ENCODE measurements around the gene ANKHD1. TPM values are rescaled to one million over a fixed set of nuclear protein-coding genes. Genes with fewer than 3 reads are reported as not detected.

The ANKHD1 gene
- polyA plus RNA-seq, 4 donors, result 101 to 115 (median 108) TPM

DNA sequence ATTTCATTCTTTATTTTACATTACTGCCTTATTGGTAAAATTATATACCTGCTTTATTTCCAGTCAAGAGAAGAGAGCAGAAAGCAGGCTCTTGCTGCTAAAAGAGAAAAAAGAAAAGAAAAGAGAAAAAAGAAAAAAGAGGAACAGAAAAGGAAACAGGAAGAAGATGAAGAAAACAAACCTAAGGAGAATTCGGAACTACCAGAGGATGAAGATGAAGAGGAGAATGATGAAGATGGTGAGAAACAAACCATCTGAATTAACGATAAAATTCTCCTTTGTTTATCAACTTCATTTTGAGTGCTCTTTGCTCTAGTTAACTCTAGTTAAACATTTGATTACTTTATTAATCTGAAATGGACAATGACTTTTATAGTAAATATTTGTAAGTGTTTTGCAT, 122.4 kb downstream of the ANKHD1 start:
- no peak for DNase-seq (ENCODE audit: low read depth in 4 of 4, low spot score in 3 of 4)

DNA sequence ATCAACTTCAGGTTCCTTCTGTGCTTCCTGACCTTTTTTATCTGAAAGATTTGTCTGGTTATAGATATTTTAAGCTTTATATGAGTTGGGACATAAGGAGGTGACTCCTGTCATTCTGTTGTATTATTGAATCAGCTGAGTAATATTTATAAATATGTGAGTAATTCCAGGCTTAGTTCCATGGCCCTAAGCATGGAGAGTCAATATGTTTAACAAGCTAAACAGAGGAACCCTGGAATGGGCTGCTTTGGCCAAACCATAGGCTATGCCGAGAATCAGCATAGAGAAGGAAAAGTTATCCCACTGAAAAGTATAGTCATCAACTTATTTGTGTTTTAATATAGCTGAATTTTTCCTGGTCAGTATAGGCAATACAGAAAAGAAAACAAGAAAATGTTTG, 138.6 kb downstream of the ANKHD1 start:
- no peak for DNase-seq (ENCODE audit: low read depth in 4 of 4, low spot score in 3 of 4)

DNA sequence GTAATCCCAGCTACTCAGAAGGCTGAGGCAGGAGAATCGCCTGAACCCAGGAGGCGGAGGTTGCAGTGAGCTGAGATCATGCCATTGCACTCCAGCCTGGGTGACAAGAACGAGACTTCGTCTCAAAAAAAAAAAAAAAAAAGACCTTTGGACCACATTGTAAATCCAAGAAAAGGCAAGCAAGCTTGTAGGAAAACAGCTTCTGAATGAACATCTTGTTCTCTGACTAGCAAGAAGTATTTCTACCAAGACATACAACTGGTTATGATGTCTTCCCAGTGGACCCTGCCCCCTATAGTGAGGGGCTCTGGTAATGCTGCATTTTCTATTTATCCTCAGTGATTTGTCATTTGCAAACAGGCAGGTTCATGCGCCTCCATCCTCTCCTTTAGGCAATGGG, 141.3 kb downstream of the ANKHD1 start:
- DNase-seq (ENCODE audit: low read depth in 4 of 4, low spot score in 3 of 4), result no peak

DNA sequence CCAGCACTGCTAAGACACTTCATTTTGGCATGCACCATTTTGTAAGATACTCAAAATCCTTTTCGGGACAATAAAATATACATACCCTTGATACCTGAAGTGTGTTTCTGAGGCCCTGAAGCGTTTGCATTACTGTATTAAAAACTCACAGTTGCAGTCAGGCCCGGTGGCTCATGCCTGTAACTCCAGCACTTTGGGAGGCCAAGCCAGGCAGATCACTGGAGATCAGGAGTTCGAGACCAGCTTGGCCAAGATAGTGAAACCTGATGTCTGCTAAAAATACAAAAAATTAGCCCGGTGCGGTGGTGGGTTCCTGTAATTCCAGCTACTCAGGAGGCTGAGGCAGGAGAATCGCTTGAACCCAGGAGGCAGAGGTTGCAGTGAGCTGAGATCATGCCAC, 143.4 kb downstream of the ANKHD1 start:
- no peak for DNase-seq (ENCODE audit: low read depth in 4 of 4, low spot score in 3 of 4)

DNA sequence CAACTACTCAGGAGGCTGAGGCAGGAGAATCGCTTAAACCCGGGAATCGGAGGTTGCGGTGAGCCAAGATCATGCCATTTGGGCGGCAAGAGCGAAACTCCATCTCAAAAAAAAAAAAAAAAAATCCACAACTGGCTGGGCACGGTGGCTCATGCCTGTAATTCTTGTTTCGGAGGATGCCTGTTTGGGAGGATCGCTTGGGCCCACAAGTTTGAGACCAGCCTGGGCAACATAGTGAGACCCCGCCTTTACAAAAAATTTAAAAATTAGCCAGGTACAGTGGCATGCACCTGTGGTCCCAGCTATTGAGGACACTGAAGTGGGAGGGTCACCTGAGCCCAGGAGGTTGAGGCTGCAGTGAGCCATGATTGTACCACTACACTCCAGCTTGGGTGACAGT, 144.0 kb downstream of the ANKHD1 start:
- DNase-seq (ENCODE audit: low read depth in 4 of 4, low spot score in 3 of 4), result no peak

DNA sequence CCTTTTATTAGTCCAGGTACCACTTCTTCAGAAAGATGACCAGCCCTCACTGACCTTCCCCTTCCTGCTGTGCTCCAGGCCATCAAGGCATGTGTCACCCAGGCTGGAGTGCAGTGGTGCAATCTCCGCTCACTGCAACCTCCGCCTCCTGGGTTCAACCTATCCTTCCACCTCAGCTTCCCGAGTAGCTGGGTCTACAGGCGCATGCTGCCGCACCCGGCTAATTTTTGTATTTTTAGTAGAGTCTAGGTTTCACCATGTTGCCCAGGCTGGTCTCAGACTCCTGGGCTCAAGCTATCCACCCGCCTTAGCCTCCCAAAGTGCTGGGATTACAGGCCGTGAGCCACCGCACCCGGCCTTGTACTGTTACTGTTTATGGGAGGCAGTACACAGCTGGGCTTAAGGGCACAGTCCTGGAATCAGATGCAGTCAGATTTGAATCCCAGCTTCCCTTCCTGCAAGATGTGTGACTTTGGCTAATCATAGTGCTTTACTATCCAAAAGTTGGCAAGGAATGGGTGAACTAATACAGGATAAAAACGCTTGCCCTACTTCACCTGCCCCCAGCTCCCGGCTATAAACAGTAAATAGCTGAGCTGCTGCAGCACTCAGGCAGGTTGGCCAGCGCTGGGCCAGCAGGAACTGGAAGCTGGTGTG, 145.3 kb downstream of the ANKHD1 start:
- no peak for DNase-seq (ENCODE audit: low read depth in 4 of 4, low spot score in 3 of 4)

DNA sequence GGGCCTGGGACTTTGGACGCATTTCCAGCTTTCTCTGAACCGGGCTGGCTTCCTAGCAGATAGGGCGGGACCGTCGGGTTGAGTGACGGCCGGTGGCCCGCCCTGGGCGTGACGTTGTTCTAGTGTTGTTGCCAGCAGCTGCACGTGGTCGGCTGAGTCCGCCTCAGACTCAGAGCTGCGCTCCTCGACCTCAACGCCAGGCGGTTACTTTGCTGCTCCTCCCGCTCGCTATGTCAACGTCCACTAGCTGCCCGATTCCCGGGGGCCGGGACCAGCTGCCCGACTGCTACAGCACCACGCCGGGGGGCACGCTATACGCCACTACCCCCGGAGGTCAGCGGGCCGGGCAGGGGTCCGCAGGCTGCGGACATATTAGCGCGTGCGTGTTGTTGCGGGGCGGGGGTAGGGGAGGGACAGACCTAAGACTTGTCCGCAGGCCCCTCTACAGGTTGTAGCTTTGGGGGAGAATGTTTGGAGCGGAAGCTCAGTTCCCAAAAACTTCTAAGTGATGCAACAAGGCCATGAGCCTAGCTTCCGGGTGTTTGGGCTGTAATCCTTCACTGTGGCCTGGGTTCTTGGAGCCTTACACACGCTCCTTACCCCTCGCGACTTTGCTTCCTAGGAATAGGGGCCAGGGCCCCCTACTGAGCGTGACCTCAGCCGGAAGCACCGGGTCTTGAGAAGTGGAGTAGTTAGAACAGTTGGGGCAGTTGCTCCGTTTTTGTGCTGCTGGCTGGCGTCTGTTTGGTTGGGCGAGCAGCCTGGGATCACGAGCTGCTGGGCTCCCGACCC, 146.1 kb downstream of the ANKHD1 start, which contains the start of gene EIF4EBP3:
Gene EIF4EBP3, plus strand, starts transcription at position 155 of the 792 bp plus-strand sequence. Its CDS starts 76 bp downstream, at position 231.
- peak; percentile 90 to 93 (median 91) for DNase-seq (ENCODE audit: low read depth in 4 of 4, low spot score in 3 of 4)

DNA sequence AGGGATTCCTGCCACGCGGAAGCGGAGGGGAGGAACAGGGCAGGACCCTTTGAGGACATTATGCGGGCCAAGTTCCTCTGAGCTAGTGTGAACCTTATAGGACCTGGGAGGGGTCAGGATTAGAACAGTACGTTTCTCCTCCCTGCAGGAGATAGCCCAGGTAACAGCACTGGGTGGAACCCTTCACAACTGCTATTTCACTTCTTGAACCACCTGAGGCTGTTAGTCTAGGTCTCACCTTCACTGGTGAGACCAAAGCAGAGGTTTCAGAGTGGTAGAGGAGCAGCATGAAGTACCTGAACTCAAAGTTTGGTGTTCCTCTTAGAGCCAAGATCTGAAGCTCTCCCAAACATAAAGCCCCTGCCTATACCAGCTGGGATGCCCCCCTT, 146.7 kb downstream of the ANKHD1 start:
- DNase-seq (ENCODE audit: low read depth in 4 of 4, low spot score in 3 of 4), result no peak

DNA sequence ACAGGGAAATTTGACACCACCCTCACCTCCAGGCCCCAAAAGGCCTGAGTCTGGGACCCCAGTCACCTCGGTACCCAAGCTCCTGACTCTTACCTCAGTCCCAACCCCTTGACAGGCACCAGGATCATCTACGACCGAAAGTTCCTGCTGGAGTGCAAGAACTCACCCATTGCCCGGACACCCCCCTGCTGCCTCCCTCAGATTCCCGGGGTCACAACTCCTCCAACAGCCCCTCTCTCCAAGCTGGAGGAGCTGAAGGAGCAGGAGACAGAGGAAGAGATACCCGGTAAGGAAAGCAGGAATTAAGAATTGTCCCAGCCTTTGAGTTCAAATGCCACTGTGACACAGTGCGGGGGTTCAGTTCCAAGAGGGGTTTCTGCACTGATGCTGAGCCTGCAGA, 147.2 kb downstream of the ANKHD1 start:
- no peak for DNase-seq (ENCODE audit: low read depth in 4 of 4, low spot score in 3 of 4)

DNA sequence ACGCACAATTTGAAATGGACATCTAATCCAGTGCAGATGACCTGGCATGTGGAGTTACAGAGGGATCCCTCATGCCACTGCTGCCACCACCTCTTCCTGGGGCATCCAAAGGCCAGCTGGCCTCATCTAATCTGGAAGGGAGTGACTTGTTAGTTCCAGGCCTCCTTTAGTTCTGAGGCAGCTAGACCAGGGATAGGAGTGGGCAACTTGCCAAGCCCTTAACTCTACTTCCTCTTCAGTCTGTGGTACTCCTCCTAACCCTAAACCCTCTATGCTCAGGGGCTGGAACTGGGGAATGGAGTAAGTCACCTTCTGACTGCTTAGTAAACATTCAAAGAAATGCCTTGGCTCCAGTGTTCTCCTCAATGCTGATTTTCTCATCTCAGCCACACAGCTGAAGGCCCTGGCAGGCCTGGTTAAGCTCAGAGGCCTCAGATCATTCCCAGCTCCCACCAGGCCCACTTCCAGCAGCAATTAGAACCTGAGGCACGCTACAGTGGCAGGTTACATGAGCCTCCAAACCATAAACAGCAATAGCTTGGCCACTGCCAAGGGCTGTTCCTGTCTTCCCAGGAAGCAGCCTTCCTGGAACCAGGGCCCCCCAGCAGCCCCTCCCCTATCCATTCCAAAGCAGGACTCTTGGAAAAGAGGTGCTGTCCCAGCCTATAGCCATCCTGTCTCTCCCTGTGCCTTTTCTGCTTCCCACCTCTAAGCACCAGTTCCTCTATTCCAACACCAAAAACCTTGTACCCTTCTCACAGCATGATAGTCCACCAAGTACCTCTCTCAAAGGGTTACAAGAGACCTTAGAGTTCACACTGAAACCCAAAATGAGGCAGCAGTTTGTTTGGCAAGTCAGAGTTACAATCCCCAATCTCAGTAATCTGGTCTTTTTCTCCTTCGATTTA, 147.9 kb downstream of the ANKHD1 start:
- no peak for DNase-seq (ENCODE audit: low read depth in 4 of 4, low spot score in 3 of 4)

DNA sequence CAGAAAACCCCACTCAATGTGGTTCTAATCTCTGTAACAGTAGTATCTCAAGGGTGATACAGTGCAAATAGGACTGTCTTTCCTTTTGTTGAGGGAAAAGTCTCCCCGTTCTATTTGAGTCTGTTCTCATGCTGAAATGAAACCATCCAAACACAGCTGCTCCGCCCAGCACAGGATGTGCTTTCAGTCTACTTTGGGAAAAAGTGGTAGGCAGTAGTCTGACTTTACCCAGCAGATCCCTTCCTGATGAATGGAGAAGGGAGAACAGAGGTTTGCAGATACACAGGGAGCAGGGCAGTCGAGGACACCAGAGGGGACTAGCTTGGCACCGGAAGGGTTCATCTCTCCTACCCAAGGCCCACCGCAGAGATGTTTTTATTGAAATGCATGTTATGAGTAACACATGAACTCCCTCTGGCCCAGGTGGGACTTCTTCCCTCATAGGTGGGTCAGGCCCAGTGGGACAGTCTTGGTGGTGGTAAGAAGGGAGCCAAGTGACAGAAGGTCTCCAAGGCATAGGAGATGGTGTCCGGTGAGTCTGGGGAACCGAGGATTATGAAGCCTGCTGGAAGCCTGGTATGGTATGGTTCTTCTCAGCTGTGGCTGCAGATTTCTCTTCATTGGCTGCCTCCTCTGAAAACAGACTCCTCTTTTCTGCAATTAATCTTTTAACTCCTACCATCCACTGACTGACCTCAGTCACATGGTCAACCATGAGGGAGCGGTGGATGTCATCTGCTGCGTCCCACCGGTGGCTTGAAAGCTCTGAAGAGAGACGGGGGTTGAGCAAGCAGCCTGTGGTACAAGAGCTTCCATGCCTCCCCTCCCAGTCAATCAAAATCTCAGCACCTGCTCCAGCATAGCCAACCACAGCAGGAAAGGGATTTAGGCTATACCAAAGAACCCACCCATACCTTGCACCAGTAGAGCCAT, 148.8 kb downstream of the ANKHD1 start:
- no peak for DNase-seq (ENCODE audit: low read depth in 4 of 4, low spot score in 3 of 4)

DNA sequence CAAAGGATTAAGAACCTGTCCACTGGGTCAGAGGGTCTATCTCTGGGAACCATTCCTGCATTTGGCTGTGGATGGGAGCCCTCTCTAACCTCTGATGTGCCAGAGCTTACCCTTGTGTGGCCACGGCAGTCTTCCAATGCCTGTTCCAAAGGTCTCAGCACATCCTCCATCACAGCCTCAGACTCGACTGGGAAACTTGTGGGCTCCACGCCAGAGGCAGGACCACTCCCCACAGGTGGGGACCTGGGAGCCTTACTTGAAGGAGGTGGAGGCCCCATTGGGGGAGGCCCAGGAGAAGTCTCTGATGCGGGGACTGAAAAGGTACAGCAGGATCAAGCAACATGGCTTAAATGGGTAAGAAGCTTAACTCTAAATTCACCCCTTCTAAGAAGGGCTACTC, 150.2 kb downstream of the ANKHD1 start:
- no peak for DNase-seq (ENCODE audit: low read depth in 4 of 4, low spot score in 3 of 4)

DNA sequence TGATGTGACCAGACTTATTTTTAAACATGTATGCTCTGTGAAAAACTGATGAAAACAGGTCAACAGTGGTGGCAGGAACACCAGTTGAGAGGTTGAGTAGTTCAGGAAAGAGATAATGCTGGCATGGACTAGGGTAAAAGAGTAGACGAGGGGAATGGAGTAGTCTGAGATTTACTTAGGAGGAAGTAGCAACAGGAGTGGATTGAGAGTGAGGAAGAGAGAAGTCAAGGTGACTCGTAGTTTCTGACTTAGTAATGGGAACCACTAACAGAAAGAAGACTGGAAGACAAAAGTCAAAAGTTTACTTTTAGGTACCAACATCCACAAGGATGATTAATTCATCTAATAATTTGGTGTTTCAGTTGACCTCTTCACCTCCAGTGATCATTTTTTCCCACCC, 152.0 kb downstream of the ANKHD1 start:
- no peak for DNase-seq (ENCODE audit: low read depth in 4 of 4, low spot score in 3 of 4)

DNA sequence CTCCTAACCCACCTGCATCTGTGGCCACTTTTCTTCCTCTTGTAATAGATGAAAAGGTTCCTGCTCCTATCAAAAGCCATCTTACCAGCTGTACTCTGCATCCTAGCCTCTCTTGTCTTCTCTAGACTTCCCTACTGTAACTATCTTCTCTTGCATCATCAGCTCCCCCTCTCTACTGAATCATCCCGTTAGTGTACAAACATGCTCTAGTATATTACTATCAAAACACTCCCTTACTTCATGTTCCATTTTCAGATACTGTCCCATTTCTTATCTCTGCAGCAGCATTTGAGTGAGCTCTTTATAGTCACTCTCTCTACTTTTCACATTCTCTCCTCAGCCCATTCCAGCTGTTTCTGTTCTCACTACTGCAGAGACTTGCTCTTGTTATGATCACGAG, 152.8 kb downstream of the ANKHD1 start:
- DNase-seq (ENCODE audit: low read depth in 4 of 4, low spot score in 3 of 4), result no peak

DNA sequence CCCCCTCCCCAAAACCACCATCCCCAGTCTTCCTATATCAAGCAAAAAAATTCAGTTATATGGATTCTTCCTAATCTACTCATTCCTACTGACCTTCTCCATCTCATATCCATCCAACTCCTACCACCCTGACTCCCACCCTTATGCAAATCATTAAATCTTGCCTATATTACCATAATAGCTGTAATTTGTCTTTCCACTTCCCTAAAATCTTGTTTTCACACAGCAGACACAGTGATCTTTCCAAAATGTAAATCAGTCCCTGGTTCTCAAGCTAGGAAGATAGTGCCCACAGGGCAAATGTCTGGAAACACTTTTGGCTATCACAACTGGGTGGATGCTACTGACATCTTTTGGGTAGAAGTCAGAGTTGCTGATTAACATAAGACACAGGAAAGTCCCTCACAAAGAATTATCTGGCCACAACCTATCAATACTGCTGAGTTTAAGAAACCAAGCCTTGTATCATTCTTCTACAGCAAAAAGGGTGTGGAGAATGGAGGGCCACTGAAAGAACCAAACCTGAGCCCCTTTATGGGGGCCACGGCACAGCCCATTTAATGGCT, 154.2 kb downstream of the ANKHD1 start:
- no peak for DNase-seq (ENCODE audit: low read depth in 4 of 4, low spot score in 3 of 4)

DNA sequence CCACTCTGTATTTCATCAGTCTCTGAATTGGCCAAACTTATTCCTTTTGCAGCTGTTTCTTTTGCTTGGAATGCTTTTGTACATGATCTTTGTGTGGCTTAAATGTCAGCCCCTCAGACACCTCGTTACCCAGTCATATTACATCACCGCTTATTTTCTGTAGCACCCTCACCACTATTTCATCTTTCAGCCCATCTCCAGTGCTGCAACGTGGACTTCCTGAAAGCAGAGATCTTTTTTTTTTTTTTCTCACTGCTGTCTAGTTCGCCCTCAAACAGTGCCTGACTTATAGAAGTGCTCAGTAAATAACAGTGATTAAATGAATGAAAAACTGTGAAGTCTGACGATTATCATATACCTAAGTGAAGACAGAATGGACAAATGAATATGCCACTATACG, 154.8 kb downstream of the ANKHD1 start:
- no peak for DNase-seq (ENCODE audit: low read depth in 4 of 4, low spot score in 3 of 4)

DNA sequence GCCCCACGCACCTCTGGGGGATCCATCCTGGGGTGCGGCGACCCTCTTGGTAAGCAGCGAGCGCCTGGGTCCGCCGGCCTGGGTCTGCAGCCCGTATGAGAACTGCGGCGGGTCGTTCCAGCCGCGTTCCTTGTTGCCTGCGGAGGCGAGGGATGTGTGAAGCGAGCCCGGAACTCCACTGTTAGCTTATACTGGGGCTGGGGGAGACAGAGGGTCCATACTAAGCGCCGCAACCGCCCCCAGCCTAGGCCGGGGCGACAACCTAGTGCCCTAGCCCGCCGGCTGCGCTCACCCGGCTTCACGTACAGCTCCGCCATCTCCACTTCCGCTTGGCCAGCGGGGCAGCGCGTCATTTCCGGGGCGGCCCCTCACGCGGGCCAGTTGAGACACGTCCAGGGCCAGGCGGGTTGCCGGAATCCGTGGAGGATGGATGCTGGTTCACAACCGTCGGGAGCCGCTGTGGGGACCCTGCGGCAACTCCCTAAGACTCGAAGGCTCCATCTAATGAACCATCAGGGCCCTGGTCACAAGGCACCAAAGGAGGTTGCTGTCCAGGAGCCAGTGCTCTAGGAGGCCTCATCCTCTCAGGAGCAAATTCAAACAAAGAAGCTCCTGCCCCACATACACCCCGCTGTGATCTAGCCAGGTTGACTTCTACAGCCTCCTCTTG, 155.6 kb downstream of the ANKHD1 start, which contains the start of gene SRA1:
Gene SRA1, minus strand, starts transcription at position 338 of the 670 bp plus-strand sequence. Its CDS starts 21 bp downstream, at position 317.
- DNase-seq (ENCODE audit: low read depth in 4 of 4, low spot score in 3 of 4), result peak; percentile 75 to 93 (median 82)

DNA sequence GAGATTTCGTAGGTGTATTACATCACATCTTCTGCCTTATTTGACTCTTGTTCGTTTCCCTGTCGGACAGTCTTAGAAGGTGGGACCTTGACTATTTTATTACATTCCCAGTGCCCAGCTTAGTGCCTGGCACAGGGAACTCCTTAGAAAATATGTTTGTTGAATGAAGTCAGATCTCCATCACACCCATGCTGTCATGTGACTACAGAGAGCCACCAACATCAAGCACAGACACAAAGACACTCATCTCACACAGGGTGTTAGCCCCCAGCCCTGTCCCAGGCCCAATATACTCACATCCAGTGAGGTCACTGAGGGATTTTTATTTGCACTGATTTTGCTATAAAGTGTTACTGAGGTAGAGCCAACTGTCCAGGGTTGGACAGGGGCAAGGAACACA, 156.3 kb downstream of the ANKHD1 start:
- no peak for DNase-seq (ENCODE audit: low read depth in 4 of 4, low spot score in 3 of 4)

DNA sequence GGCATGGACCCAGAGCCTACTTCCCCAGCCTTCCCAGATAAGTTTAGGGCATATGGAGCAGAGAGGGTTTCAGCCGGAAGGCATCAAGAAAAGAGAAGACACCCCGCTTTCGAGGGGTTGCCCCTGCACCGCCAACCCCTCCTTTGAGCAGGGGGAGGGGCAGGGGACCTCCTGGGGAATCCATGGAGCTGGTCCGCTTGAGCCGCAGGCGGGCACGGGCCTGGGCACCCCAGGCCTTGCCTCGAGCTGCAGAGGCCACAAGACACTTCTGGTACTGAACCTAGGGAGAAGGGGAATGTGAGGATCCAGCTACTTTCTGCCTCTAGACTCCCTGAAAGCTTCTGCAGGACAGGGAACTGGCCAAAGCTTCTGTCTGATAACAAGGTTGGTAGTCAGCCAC, 156.9 kb downstream of the ANKHD1 start:
- DNase-seq (ENCODE audit: low read depth in 4 of 4, low spot score in 3 of 4), result no peak

All from right renal pelvis (tissue), 4 donors.